Gastroesophageal sphincter (tissue), 3 donors: ENCODE results near the gene C8A.

Source experiments
- POLR2A ChIP-seq, 2 donors: fragments of 450-650 bp; IDR thresholded peaks; one replicate each; pipeline ENCODE4 v1.6.1; 2017; ENCODE audit warnings: antibody characterized with exemption in 2 of 2, mild to moderate bottlenecking in 2 of 2, moderate library complexity in 1 of 2
- POLR2AphosphoS5 ChIP-seq: sonication (generic); formaldehyde crosslinking; IDR thresholded peaks from one replicate; pipeline ENCODE4 v1.6.1; 2017; ENCODE audit warnings: antibody characterized with exemption
- TF ChIP-seq, protein P1 (sequence below), 4 experiments: fragments of 200-600 bp in 2 of 4; fragments of 450-650 bp in 2 of 4; sonication (generic) in 1 of 4; IDR thresholded peaks; one replicate each; pipeline ENCODE4 v1.5.1; 2017 to 2019; ENCODE audit warnings: antibody characterized with exemption in 4 of 4, mild to moderate bottlenecking in 2 of 4, moderate library complexity in 2 of 4

DNA sequence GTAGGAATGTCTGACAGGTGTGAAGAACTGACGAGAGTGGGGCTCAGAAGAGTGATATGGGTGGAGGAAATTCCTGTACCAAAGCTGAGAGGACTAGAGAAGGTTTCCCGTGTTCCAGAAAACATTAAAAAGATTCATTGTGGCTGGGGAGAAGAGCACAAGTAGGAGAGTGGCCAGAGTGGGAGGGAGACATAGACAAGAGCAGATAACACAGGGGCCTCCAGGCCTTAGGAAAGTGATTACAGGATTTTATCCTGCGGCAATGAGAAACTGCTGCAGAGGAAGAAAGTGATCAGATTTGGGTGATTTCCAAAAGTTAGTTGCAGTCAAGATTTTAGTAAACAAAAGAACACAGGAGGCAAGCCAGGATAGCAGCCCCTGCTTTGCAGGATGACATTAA is 103.3 kb downstream of the C8A start:
- no peak for TF ChIP-seq POLR2A (IDR thresholded peaks at IDR 0.05)
- TF ChIP-seq, protein P1, sequence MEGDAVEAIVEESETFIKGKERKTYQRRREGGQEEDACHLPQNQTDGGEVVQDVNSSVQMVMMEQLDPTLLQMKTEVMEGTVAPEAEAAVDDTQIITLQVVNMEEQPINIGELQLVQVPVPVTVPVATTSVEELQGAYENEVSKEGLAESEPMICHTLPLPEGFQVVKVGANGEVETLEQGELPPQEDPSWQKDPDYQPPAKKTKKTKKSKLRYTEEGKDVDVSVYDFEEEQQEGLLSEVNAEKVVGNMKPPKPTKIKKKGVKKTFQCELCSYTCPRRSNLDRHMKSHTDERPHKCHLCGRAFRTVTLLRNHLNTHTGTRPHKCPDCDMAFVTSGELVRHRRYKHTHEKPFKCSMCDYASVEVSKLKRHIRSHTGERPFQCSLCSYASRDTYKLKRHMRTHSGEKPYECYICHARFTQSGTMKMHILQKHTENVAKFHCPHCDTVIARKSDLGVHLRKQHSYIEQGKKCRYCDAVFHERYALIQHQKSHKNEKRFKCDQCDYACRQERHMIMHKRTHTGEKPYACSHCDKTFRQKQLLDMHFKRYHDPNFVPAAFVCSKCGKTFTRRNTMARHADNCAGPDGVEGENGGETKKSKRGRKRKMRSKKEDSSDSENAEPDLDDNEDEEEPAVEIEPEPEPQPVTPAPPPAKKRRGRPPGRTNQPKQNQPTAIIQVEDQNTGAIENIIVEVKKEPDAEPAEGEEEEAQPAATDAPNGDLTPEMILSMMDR (IDR thresholded peaks at IDR 0.05), result no peak
- TF ChIP-seq POLR2AphosphoS5, result no peak
